A549 treated with CORT108297 at 1 μM for 4 hours (cell line): ENCODE measurements around the gene AMPD2. TPM values are rescaled to one million over a fixed set of nuclear protein-coding genes. Genes with fewer than 3 reads are reported as not detected.

Experiments
- total RNA-seq: library from RNA; stranded (reverse); fragments of 200-300 nt; extraction: Qiagen RNA extraction; gene quantifications from 5 replicates; pipeline ENCODE4 v1.2.3, GENCODE V29; 2022

AMPD2 gene
- total RNA-seq, result 23.5 to 31.8 TPM (median 26.6 TPM) in 5 replicates

GRCh38 chr1:109619576-109620400, at the start of gene AMPD2, which contains the start of gene GNAT2:
Gene AMPD2 (plus strand): TSS chr1:109619837. CDS start chr1:109621176, 1,339 bp downstream.
Gene GNAT2 (minus strand): TSS chr1:109619616. CDS start chr1:109612870, 6,746 bp downstream.

DNA sequence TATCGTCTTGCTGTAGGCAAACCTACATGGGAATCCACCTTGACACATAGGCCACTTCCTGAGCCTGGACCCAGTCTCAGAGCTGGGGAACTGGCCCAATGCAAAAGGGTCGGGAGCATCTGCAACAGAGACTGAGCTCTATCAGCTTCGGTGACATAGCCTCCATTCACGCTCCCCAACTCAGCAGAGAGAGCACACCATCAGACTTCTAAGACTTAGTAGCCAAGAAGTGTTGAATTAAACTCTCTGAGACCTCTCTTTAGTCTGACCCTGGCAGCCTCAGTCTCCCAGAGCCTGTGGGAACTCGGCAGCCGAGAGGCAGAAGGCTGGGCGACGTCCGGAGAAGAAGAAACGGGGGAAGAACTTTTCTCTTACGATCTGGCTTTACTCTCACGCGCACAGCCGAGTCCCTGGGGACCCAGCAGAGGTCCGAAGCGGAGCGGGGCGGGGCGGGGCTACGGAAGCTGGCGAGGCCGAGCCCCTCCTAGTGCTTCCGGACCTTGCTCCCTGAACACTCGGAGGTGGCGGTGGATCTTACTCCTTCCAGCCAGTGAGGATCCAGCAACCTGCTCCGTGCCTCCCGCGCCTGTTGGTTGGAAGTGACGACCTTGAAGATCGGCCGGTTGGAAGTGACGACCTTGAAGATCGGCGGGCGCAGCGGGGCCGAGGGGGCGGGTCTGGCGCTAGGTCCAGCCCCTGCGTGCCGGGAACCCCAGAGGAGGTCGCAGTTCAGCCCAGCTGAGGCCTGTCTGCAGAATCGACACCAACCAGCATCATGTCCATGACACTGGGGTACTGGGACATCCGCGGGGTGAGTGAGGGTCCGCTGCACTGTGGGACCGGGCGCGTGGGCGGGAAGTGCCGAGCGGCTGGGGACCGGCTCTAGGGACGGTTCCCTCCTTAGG, 36.2 kb downstream of the AMPD2 start, which contains the start of gene GSTM4:
GSTM4 (plus strand) TSS at position 485 of the 905 bp plus-strand sequence; CDS start at position 776, 291 bp downstream.

DNA sequence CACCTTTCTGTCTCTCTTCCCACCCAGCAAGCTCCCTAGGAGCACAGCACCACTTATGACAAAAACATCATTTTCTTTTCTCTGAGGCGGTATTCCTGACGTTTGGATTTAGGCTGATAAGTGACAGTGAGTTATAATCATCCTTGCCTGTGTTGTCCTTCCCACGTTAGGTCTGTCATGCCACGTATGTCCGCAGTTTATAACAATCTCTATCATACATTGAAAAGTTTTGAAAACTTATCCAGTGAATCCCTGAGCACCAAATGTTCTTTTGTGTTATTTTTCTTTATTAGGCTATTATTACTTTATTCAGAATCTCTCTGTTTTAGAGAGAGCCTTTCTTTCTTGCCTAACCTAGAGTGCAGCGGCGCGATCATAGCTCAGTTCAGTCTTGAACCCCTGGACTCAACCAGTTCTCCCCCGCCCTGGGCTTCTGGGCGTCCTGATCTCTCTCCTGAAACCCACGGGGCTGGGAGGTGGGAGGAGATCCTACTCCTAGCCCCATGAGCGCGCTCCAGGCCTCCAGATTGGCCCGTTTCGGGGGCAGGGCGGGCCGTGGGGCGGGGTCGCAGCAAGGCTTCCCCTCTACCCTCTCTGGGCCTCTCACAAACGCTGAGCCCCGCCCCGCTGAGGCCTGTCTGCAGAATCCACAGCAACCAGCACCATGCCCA, 48.0 kb downstream of the AMPD2 start, which contains the start of gene GSTM2:
GSTM2 (plus strand) TSS at position 606 of the 671 bp plus-strand sequence; CDS start at position 665, 59 bp downstream.

Other genes with a start within 250 kb of the AMPD2 start
- 3.1 to 4.5 TPM (median 3.3 TPM) in 5 replicates for gene SORT1, start 221.9 kb upstream of the AMPD2 start, total RNA-seq
- 101 to 118 TPM (median 107 TPM) in 5 replicates for gene PSMA5, start 193.4 kb upstream of the AMPD2 start, total RNA-seq
- gene SYPL2, start 153.3 kb upstream of the AMPD2 start, total RNA-seq, result 0.09 to 0.23 TPM (median 0.14 TPM) in 5 replicates
- gene ATXN7L2, start 135.9 kb upstream of the AMPD2 start, total RNA-seq, result 1.8 to 3.4 TPM (median 2.3 TPM) in 5 replicates
- gene CYB561D1, start 125.7 kb upstream of the AMPD2 start, total RNA-seq, result 3.8 to 5.8 TPM (median 4.6 TPM) in 5 replicates
- gene AMIGO1, start 110.1 kb upstream of the AMPD2 start, total RNA-seq, result 0.84 to 1.3 TPM (median 1.2 TPM) in 5 replicates
- not detected in 5 replicates for gene GPR61, start 80.0 kb upstream of the AMPD2 start, total RNA-seq
- gene GNAI3, start 71.2 kb upstream of the AMPD2 start, total RNA-seq, result 4.5 to 5.8 TPM (median 5.0 TPM) in 5 replicates
- gene GNAT2, start 221 bp upstream of the AMPD2 start, total RNA-seq, result 0.09 TPM in 1 of 5 replicates, not detected in the others
- 8.7 to 10.2 TPM (median 9.7 TPM) in 5 replicates for gene GSTM4, start 36.3 kb downstream of the AMPD2 start, total RNA-seq
- gene GSTM2, start 48.2 kb downstream of the AMPD2 start, total RNA-seq, result 3.6 to 4.3 TPM (median 3.7 TPM) in 5 replicates
- not detected in 5 replicates for gene GSTM1, start 68.0 kb downstream of the AMPD2 start, total RNA-seq
- gene GSTM5, start 92.4 kb downstream of the AMPD2 start, total RNA-seq, result not detected in 5 replicates
- gene GSTM3, start 121.2 kb downstream of the AMPD2 start, total RNA-seq, result 20.8 to 28.3 TPM (median 24.3 TPM) in 5 replicates
- 0.82 to 1.5 TPM (median 1.1 TPM) in 5 replicates for gene EPS8L3, start 144.1 kb downstream of the AMPD2 start, total RNA-seq